ENCODE data around the gene LRRFIP2.

Gene LRRFIP2

DNA sequence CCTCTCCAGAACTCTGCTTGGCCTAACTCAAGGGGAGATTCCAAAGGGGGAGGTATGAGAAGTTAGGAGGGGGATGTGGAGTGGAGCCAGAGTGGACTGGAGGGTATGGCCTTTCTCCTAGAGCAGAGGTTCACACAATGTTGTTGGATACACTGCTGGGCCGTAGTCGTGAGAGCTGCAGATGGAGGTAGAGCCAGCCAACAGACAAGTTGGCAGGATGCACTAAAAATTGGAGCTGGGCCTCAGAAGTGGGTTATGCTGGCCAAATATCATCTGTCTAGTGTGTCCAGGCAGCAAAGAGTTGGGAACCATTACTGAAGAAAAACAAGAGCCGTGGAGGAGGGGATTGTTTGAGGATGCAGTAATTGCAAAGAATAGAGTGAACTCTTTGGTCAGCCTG is 27.7 kb upstream of the LRRFIP2 start:
- H3K4me3 ChIP-seq (ENCODE audit: low read depth, low read length) = no peak overlapping the region
- no peak for DNase-seq (ENCODE audit: low read depth)
- TF ChIP-seq, protein P1, sequence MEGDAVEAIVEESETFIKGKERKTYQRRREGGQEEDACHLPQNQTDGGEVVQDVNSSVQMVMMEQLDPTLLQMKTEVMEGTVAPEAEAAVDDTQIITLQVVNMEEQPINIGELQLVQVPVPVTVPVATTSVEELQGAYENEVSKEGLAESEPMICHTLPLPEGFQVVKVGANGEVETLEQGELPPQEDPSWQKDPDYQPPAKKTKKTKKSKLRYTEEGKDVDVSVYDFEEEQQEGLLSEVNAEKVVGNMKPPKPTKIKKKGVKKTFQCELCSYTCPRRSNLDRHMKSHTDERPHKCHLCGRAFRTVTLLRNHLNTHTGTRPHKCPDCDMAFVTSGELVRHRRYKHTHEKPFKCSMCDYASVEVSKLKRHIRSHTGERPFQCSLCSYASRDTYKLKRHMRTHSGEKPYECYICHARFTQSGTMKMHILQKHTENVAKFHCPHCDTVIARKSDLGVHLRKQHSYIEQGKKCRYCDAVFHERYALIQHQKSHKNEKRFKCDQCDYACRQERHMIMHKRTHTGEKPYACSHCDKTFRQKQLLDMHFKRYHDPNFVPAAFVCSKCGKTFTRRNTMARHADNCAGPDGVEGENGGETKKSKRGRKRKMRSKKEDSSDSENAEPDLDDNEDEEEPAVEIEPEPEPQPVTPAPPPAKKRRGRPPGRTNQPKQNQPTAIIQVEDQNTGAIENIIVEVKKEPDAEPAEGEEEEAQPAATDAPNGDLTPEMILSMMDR (IDR thresholded peaks at IDR 0.05; ENCODE audit: low read depth, low read length, missing control alignments) = no peak

DNA sequence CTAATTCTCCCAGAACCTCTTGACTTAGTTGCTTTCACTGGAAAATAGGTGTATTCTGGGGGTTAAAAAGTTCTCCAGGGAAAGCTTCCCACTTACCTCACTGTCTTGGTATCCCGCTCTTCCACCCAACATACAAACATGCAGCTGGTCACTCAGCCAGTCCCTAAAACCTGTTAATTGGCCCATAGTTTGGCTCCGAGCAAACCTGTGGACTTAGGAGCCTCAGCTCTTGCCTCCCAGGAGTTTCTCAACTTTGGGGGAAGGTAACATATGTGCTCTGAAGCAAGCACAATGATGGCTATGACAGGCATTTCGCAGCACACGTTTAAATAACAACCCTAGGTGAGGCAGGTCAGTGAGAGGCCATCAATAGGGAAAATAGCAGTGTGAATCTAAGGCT is 25.8 kb upstream of the LRRFIP2 start:
- no peak for DNase-seq (ENCODE audit: low read depth)
- no peak overlapping the region for H3K4me3 ChIP-seq (ENCODE audit: low read depth, low read length)
- TF ChIP-seq, protein P1 (IDR thresholded peaks at IDR 0.05; ENCODE audit: low read depth, low read length, missing control alignments) = no peak

DNA sequence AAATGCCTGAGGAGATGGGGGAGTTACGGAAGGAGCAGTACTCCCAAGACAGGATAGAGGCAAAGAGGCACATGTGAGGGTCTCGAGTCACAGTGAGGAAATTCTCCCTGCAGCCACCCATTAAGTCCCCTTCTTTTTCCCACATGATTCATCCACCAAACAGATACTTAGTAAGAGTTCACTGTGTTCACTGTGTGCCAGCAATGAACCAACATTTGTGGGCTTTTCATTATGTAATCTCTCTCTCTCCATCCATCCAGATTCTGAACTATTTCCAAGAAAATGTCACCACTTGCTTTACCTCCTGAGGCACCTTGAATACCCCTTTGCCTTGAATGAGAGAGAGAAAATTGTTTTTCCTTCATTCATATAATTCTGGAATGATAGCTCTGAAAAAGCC is 24.6 kb upstream of the LRRFIP2 start:
- TF ChIP-seq, protein P1 (IDR thresholded peaks at IDR 0.05; ENCODE audit: low read depth, low read length, missing control alignments) = no peak
- H3K4me3 ChIP-seq (ENCODE audit: low read depth, low read length) = no peak overlapping the region
- DNase-seq (ENCODE audit: low read depth) = no peak

DNA sequence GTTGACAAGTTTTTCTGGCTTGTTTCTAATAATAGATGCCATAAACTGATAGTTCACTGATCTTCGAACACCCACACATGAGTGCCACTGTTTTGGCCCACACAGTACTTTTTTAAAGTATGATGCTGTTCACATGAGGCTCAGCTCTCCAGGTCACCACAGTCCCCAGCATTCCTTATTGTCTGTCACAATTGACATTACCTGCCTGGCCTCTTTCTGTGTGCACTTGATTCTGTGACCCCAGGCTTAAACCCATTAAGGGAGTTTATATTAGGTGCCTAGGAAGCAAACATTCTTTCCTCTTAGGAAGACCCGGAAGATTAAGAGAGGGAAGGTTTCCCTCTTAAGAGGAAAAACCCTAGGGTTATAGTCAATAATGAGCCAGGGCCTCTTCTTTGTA is 24.2 kb upstream of the LRRFIP2 start:
- TF ChIP-seq, protein P1 (IDR thresholded peaks at IDR 0.05; ENCODE audit: low read depth, low read length, missing control alignments) = no peak
- no peak overlapping the region for H3K4me3 ChIP-seq (ENCODE audit: low read depth, low read length)
- DNase-seq (ENCODE audit: low read depth) = no peak

DNA sequence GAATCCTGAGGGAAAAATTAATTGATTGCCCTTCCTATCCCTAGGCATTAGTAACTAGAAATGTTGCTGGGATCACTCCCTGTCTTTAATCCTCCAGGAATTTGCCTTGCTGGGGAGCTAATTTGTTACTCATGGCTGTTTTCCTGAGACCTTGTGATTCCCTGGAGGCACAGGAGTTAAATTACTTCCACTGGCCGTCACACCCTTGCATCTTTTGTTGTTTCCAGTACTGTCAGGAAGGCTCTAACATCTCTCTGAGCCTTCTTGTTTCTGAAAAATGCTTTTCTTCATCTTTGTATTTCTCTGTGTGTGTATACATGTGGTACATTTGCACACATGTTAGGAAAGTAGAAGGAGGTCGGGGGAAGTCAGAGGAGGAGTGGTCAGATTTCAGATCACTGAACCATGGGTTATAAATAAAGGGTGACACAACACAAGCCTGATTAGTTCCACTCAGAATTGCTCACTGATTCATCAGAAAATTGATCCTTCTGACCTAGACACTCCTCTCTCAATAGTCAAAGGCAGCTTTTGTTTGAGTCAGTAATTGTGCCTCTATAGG is 23.5 kb upstream of the LRRFIP2 start:
- DNase-seq (ENCODE audit: low read depth) = no peak
- TF ChIP-seq, protein P1 (IDR thresholded peaks at IDR 0.05; ENCODE audit: low read depth, low read length, missing control alignments) = no peak
- no peak overlapping the region for H3K4me3 ChIP-seq (ENCODE audit: low read depth, low read length)

DNA sequence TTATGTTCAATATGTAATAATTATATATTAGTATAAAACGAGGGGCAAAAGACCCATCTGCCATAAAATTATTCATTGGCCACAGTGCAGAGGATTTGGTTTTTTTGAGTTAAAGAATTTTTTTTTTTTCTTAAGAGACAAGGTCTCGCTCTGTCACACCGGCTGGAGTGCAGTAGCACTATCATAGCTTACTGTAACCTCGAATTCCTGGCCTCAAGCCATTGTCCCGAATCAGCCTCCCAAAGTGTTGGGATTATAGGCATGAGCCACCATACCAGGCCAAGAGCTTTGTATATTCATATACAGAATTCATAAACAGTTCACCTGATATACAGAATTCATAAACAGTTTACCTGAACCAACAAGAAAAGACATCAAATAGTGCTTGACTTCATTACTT is 20.2 kb upstream of the LRRFIP2 start:
- DNase-seq (ENCODE audit: low read depth) = no peak
- H3K4me3 ChIP-seq (ENCODE audit: low read depth, low read length) = no peak overlapping the region
- TF ChIP-seq, protein P1 (IDR thresholded peaks at IDR 0.05; ENCODE audit: low read depth, low read length, missing control alignments) = no peak

DNA sequence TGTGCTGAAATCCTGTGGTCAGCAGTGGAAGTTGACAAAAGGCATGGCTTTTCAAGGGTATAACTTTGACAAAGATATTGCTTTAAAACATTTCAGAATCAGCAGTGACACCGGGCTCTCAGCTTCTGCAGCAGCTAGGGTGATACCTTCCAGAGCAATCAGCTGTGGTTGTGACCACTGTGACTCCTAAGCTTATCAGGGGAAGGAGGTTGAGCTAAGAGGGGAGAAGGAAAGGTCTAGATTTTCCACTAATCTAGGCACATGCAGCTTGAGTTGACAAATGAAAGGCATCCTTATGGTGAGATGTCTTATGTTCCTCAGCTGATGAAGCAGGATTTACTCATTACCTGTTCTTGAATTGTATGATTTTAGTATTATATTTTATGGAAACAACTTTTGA is 16.3 kb upstream of the LRRFIP2 start:
- no peak for DNase-seq (ENCODE audit: low read depth)
- no peak overlapping the region for H3K4me3 ChIP-seq (ENCODE audit: low read depth, low read length)
- TF ChIP-seq, protein P1 (IDR thresholded peaks at IDR 0.05; ENCODE audit: low read depth, low read length, missing control alignments) = no peak
